Activated CD4-positive, alpha-beta T cell treated with anti-CD3 and anti-CD28 coated beads for 36 hours (primary cell): Measurements from ENCODE around the gene IMPG1. TPM values are rescaled to one million over a fixed set of nuclear protein-coding genes. Genes with fewer than 3 reads are reported as not detected.

Source experiments
- ATAC-seq: fragments of 200-7000 bp; cut with Tn5 transposase; one replicate; pipeline ENCODE4 v1.10.0; 2021; ENCODE audit warnings: mild to moderate bottlenecking, moderate library complexity
- CTCF ChIA-PET: fragments of 350-600 bp; sonication (Branson Sonifier 250); formaldehyde crosslinking; loops from one replicate; lab custom pipeline; 2021; ENCODE audit warnings: antibody characterized with exemption; lab: Charles Lee
- POLR2A ChIA-PET: fragments of 350-600 bp; sonication (Branson Sonifier 250); formaldehyde crosslinking; loops from one replicate; lab custom pipeline; 2021; ENCODE audit warnings: antibody characterized with exemption, inconsistent platforms; lab: Charles Lee
- DNase-seq: peaks from one replicate; pipeline ENCODE4 v3.0.0-alpha.2; 2020
- H3K27ac Mint-ChIP-seq: one replicate; pipeline ENCODE4 v1.8.0; 2021; ENCODE audit warnings: mixed read lengths
- H3K27me3 Mint-ChIP-seq: one replicate; pipeline ENCODE4 v1.8.0; 2021; ENCODE audit warnings: mixed read lengths
- H3K36me3 Mint-ChIP-seq: one replicate; pipeline ENCODE4 v1.8.0; 2021; ENCODE audit warnings: low read depth, mixed read lengths
- H3K4me1 Mint-ChIP-seq: one replicate; pipeline ENCODE4 v1.8.0; 2021; ENCODE audit warnings: mixed read lengths
- H3K4me3 Mint-ChIP-seq: one replicate; pipeline ENCODE4 v1.8.0; 2021; ENCODE audit warnings: mild to moderate bottlenecking, moderate library complexity, mixed read lengths
- H3K9me3 Mint-ChIP-seq: one replicate; pipeline ENCODE4 v1.8.0; 2021; ENCODE audit warnings: low read depth, mixed read lengths
- intact Hi-C, 2 experiments: fragments of 100-400 bp; cut with DNase I in 1 of 2; cut with micrococcal nuclease in 1 of 2; formaldehyde crosslinking; loops; one replicate each; pipeline versions ENCODE4 v1.14.2 to v1.15.1; 2022 to 2024; cut with DNase I, micrococcal nuclease
- total RNA-seq, 2 experiments: library from RNA; stranded (reverse); gene quantifications; one replicate each; pipeline ENCODE4 v1.2.3, GENCODE V29; 2021

The IMPG1 gene
- total RNA-seq, 2 experiments from 2014 or later = not detected

GRCh38 chr6:75943381-75943780 lies 129.1 kb downstream of the IMPG1 start:
- CTCF ChIA-PET = no interaction called here
- no peaks in the 10 kb centered on the region for H3K9me3 Mint-ChIP-seq
- H3K36me3 Mint-ChIP-seq = no peaks in the 10 kb centered on the region
- ATAC-seq (no peak), DNase-seq (no peak)
- H3K4me1 Mint-ChIP-seq = no peaks in the 10 kb centered on the region
- H3K27me3 Mint-ChIP-seq = peaks cover 4% of the 10 kb centered on the region
- no peak overlapping the region for H3K27ac Mint-ChIP-seq
- intact Hi-C loops = no loop called here
- H3K4me3 Mint-ChIP-seq = no peak overlapping the region
- POLR2A ChIA-PET = no interaction called here

DNA sequence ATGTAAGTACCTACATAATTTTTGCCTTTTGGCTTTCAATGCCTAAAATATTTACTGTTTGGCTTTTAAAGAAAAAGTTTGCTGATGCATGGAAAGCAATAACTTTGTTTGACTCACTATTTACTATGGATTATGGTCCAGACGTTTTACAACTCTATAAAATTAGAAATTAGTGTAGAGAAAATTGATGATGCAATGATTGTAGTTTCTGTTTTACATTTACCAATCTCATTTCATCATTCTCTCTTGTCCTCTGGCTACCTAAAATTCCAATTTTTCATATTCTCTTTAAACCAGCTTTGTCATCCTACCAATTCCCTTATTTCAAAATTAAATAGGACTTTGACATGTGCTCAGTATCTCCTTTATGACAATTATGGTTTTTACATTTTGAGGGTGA lies 131.0 kb downstream of the IMPG1 start:
- Mint-ChIP-seq H3K4me3 (no peak overlapping the region), H3K36me3 (no peaks in the 10 kb centered on the region), H3K4me1 (no peaks in the 10 kb centered on the region), H3K27me3 (peaks cover 8% of the 10 kb centered on the region), H3K27ac (no peak overlapping the region), H3K9me3 (no peaks in the 10 kb centered on the region)
- ATAC-seq (no peak), DNase-seq (no peak)
- ChIA-PET CTCF (no interaction called here), POLR2A (no interaction called here)
- intact Hi-C loops = no loop called here

- ATAC-seq (no peak), DNase-seq (no peak)
- no peaks in the 10 kb centered on the region for H3K4me1 Mint-ChIP-seq
- CTCF ChIA-PET = no interaction called here
- intact Hi-C loops = no loop called here
- no peaks in the 10 kb centered on the region for H3K9me3 Mint-ChIP-seq
- peaks cover 12% of the 10 kb centered on the region for H3K27me3 Mint-ChIP-seq
- no peak overlapping the region for H3K27ac Mint-ChIP-seq
- no peaks in the 10 kb centered on the region for H3K36me3 Mint-ChIP-seq
- no peak overlapping the region for H3K4me3 Mint-ChIP-seq
- POLR2A ChIA-PET = no interaction called here
Observed at GRCh38 chr6:75940564-75940963, 131.9 kb downstream of the IMPG1 start.

DNA sequence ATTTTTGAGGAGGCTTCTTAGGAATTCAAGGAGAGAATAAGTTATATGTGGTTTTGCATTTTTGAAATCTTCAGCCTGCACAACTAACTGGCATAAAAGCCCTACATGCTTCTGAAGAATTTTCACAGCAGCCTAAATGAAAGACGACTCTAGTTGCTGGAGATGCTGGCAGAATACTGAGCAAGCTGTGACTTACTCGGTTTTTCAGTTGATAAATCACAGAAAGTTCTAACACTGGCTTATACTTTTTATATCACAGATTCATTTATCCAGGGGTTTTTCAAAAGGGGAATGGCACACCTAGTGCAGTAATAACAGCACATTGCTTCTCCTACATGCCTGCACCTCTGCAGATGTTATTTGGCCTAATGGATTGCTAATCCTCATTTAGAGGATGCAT lies 134.6 kb downstream of the IMPG1 start:
- H3K4me1 Mint-ChIP-seq = peaks cover 7% of the 10 kb centered on the region

GRCh38 chr6:75936682-75937081 lies 135.8 kb downstream of the IMPG1 start:
- Mint-ChIP-seq H3K27ac (no peak overlapping the region), H3K4me1 (peaks cover 7% of the 10 kb centered on the region), H3K27me3 (peaks cover 22% of the 10 kb centered on the region), H3K36me3 (no peaks in the 10 kb centered on the region), H3K4me3 (no peak overlapping the region), H3K9me3 (no peaks in the 10 kb centered on the region)
- POLR2A ChIA-PET = no interaction called here
- ATAC-seq (no peak), DNase-seq (no peak)
- intact Hi-C loops = loop anchor here (5.0 kb wide), 2 partner anchors 926 to 1521 kb away; no protein-coding TSS in a partner anchor
- CTCF ChIA-PET = interaction anchor here (0.6 kb wide), 1 partner anchor 520 kb away, joined by 5 read pairs; no protein-coding TSS in a partner anchor

More for the DNA sequence above, 134.6 kb downstream of the IMPG1 start:
- DNase-seq (no peak), ATAC-seq (no peak)
- Mint-ChIP-seq H3K4me3 (no peak overlapping the region), H3K9me3 (no peaks in the 10 kb centered on the region), H3K36me3 (no peaks in the 10 kb centered on the region), H3K27ac (no peak overlapping the region), H3K27me3 (peaks cover 22% of the 10 kb centered on the region)
- intact Hi-C loops = loop anchor here (5.0 kb wide), 2 partner anchors 924 to 1519 kb away; no protein-coding TSS in a partner anchor
- ChIA-PET CTCF (interaction anchor here (0.6 kb wide), 1 partner anchor 449 kb away, joined by 3 read pairs; no protein-coding TSS in a partner anchor), POLR2A (no interaction called here)

DNA sequence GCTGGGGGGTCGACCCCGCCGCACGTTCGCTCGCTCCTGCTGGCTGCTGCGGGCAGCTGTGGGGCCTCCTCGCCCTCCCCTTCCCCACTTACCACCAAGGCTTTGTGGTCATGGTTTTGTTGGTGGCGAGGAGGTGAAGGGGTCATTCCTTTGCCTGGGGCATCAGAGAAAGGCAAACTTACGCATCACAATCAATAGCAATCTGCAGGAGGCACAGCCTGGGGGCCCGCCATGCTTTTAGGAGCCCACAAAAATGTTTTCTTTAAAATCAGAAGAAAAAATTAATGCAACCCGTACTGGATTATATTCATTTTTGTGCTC lies 137.0 kb downstream of the IMPG1 start:
- ChIA-PET POLR2A (no interaction called here), CTCF (interaction anchor here (0.6 to 1.5 kb wide), 5 partner anchors 11 to 1522 kb away, joined by 3 to 5 read pairs (median 4); no protein-coding TSS in a partner anchor)
- intact Hi-C loops = loop anchor here (1.0 to 5.0 kb wide), 3 partner anchors 927 to 1522 kb away; no protein-coding TSS in a partner anchor
- Mint-ChIP-seq H3K4me3 (no peak overlapping the region), H3K27me3 (peaks cover 22% of the 10 kb centered on the region), H3K27ac (no peak overlapping the region), H3K9me3 (no peaks in the 10 kb centered on the region), H3K36me3 (no peaks in the 10 kb centered on the region), H3K4me1 (peaks cover 7% of the 10 kb centered on the region)
- ATAC-seq (no peak), DNase-seq (no peak)

DNA sequence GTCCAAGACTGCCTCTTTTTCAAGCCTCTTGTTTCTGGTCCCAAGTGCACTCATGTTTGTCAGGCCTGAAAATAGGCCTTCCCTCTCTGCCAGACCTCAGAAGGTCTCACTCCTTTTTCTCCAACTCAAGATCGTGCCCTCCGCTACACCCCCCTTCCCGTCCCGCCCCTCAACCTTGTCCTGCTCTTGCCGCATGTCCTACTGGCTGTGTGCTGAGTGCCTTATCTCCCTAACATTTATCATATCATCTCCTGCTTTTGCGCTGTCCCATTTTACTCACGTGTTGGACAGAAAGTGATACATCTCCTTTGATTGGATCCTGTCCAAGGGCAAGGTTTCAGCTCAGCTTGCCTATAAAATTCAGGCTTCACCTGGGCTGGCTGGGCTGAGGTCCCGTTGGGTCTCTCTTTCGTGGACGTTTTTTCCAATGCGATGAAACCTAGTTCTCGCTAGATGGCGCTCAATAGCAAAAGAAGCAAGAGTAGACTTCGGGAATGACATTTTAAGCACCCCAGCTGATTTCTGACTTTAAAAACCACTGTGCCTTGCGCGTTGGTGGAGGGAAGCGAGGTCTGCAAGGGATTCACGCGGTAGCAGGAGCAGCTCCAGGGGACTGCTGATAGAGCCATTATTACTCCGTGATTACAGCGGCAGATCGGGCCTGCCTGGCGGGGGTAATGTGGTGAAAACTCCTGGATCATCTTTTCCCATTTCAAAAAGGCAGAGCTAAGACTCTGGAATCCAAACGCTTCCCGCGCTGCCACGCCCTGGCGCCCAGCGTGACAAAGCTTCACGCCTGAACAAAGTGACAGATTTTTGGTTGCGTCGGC lies 137.6 kb downstream of the IMPG1 start:
- DNase-seq (peak; percentile 36), ATAC-seq (peak; percentile 49)
- ChIA-PET POLR2A (no interaction called here), CTCF (interaction anchor here (0.6 to 1.5 kb wide), 7 partner anchors 12 to 1522 kb away, joined by 3 to 5 read pairs (median 4); no protein-coding TSS in a partner anchor)
- Mint-ChIP-seq H3K9me3 (no peaks in the 10 kb centered on the region), H3K36me3 (no peaks in the 10 kb centered on the region), H3K4me3 (peak overlapping the region; percentile 0), H3K4me1 (peaks cover 7% of the 10 kb centered on the region), H3K27ac (no peak overlapping the region), H3K27me3 (peaks cover 20% of the 10 kb centered on the region)
- intact Hi-C loops = loop anchor here (1.0 to 5.0 kb wide), 3 partner anchors 927 to 1522 kb away; no protein-coding TSS in a partner anchor

DNA sequence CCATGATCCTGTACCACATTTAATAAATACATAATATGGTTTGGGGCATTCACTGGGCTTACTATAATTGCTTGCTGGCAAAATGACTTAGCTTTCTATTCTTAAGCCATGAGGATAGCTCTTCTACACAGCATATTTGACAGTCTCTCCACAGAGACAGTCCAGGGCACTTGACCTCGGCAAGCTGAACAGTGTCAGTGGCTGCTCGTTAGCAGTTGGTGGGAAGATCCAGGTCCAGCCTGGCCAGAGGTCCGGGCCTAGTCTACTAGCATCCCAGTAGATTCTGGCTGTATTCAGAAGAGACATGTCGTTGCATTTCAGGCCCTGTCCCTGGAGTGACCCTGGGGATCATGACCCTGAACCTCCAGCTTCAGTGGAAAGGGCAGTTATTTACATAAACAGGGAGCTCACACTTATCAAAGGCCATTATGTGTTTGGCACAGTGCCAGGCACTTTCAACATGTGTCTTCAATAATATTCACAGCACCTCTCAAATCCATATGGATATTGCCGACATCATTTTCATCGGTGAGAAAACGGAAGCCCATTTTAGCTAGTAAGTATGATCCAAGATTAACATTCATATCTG lies 139.0 kb downstream of the IMPG1 start:
- intact Hi-C loops = no loop called here
- no peak for ATAC-seq
- Mint-ChIP-seq H3K4me3 (no peak overlapping the region), H3K9me3 (no peaks in the 10 kb centered on the region), H3K4me1 (peaks cover 7% of the 10 kb centered on the region), H3K27ac (no peak overlapping the region), H3K36me3 (no peaks in the 10 kb centered on the region), H3K27me3 (peaks cover 19% of the 10 kb centered on the region)
- ChIA-PET CTCF (interaction anchor here (0.8 to 1.3 kb wide), 4 partner anchors 20 to 928 kb away, joined by 3 to 4 read pairs (median 3); no protein-coding TSS in a partner anchor), POLR2A (no interaction called here)
- DNase-seq = no peak

GRCh38 chr6:75932067-75932466 lies 140.4 kb downstream of the IMPG1 start:
- ATAC-seq (no peak), DNase-seq (peak; percentile 12)
- no peak overlapping the region for H3K27ac Mint-ChIP-seq
- H3K9me3 Mint-ChIP-seq = no peaks in the 10 kb centered on the region
- CTCF ChIA-PET = interaction anchor here (1.0 kb wide), 1 partner anchor 54 kb away, joined by 3 read pairs; no protein-coding TSS in a partner anchor
- no peak overlapping the region for H3K4me3 Mint-ChIP-seq
- H3K27me3 Mint-ChIP-seq = peaks cover 19% of the 10 kb centered on the region
- peaks cover 7% of the 10 kb centered on the region for H3K4me1 Mint-ChIP-seq
- POLR2A ChIA-PET = interaction anchor here (0.6 kb wide), 1 partner anchor 729 kb away, joined by 5 read pairs; no protein-coding TSS in a partner anchor
- intact Hi-C loops = no loop called here
- no peaks in the 10 kb centered on the region for H3K36me3 Mint-ChIP-seq

DNA sequence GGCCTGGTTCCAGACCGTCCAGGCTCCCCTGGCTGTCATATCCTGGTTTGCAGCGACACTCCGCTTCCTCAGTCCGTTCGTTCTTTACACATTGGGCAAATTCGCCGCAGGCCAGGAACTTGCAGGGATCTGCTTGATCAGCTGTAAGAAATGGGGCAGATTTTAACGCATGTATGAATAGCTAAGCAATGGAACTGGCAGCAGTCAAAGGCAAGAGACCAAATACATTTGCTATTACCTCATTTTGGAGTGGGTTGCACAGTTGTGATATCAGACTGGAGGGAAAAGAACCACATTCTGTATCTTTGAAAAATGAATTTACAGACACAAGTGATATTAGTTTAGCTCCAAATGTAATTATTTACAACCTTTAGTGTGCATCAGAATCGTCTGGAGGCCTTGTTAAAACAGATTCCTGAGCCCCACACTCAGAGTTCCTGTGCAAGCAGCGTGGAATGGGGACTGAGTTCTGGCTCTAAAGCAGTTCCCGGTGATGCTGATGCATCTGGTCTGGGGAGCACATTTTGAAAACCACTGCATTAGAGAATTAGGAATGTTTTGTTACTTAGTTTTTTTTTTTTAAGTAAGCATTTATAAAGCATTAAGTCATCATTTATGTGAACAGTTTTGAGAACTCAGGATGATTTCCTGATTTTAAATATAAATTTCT lies 141.3 kb downstream of the IMPG1 start:
- H3K4me1 Mint-ChIP-seq = peaks cover 7% of the 10 kb centered on the region
- no peak for ATAC-seq
- intact Hi-C loops = no loop called here
- H3K4me3 Mint-ChIP-seq = no peak overlapping the region
- DNase-seq = no peak
- no peak overlapping the region for H3K27ac Mint-ChIP-seq
- peaks cover 12% of the 10 kb centered on the region for H3K27me3 Mint-ChIP-seq
- no peaks in the 10 kb centered on the region for H3K9me3 Mint-ChIP-seq
- no peaks in the 10 kb centered on the region for H3K36me3 Mint-ChIP-seq
- POLR2A ChIA-PET = no interaction called here
- CTCF ChIA-PET = interaction anchor here (0.6 to 1.2 kb wide), 2 partner anchors 37 to 157 kb away, joined by 3 to 6 read pairs; no protein-coding TSS in a partner anchor
